ENCODE data around the gene PBX2. TPM values are rescaled to one million over a fixed set of nuclear protein-coding genes. Genes with fewer than 3 reads are reported as not detected.

The PBX2 gene
- polyA plus RNA-seq, 3 donors = 1.9 to 201 (median 4.0) TPM

DNA sequence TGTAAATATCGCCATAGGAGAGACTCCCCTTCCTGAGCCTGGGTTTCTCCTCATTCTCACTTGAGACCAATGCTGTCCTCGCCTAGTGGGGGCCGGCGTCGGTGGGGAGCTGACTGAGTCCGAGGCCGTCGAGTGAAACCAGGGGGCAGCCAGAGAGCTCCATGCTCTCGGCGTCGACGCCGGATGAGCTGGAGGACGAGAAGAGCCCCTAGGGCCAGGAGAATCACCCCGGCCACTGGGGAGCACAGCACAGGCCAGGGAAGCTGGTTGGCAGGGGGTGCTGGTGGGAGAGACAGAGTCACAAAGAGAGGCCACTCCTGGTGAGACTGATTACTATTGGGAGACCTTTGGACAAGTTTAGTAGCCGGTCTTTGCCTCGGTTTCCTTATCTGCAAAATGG lies 8.9 kb upstream of the PBX2 start:
- WGBS (ENCODE audit: insufficient coverage) = 93% methylated on average over 13 of the region's 17 CpGs
- peaks cover 0 to 3% (median 0%) of the 10 kb centered on the region in 7 donors for H3K9me3 Mint-ChIP-seq
- Histone ChIP-seq H4K20me1 (ENCODE audit: insufficient read depth, low read length) (no peaks in the 10 kb centered on the region), H3K27me3 (ENCODE audit: control insufficient read depth in 2 of 2, insufficient read depth in 2 of 2, low read length in 2 of 2) (no peaks in the 10 kb centered on the region), H3K9me3 (replicated peaks in 1 of 2; ENCODE audit: control insufficient read depth in 1 of 2, insufficient read depth in 1 of 2, low read length in 2 of 2) (no peaks in the 10 kb centered on the region), H3K4me2 (replicated peaks; ENCODE audit: extremely low read depth, low read length, poor library complexity, severe bottlenecking) (no peak overlapping the region), H2AFZ (ENCODE audit: insufficient read depth, low read depth, low read length, poor library complexity, severe bottlenecking) (no peak overlapping the region), H3K9ac (ENCODE audit: insufficient read depth, low read length, poor library complexity, severe bottlenecking) (no peak overlapping the region), H3K4me1 (ENCODE audit: control insufficient read depth in 1 of 2, insufficient read depth in 2 of 2, low read length in 2 of 2) (peaks cover 30 to 35% of the 10 kb centered on the region in 2 donors), H3K4me3 (replicated peaks in 1 of 3; ENCODE audit: low read depth in 2 of 3, low read length in 3 of 3) (no peak overlapping the region), H3K27ac (ENCODE audit: low read depth in 1 of 2, low read length in 2 of 2) (no peak overlapping the region), H3K79me2 (ENCODE audit: insufficient read depth, low read length) (peaks cover 10% of the 10 kb centered on the region), H3K36me3 (replicated peaks in 1 of 2; ENCODE audit: control insufficient read depth in 1 of 2, insufficient read depth in 2 of 2, low read length in 2 of 2) (no peaks in the 10 kb centered on the region)
- no peak for DNase-seq
- peaks cover 32% of the 10 kb centered on the region for H3K4me1 Mint-ChIP-seq
- H3K27ac Mint-ChIP-seq = peak overlapping the region in 2 of 7 donors; percentile 69 to 78
- intact Hi-C loops (cut with micrococcal nuclease) = loop anchor here in 1 of 2 donors (5.0 kb wide), 1 partner anchor 82 kb away; no protein-coding TSS in a partner anchor
- TF ChIP-seq, protein P1, sequence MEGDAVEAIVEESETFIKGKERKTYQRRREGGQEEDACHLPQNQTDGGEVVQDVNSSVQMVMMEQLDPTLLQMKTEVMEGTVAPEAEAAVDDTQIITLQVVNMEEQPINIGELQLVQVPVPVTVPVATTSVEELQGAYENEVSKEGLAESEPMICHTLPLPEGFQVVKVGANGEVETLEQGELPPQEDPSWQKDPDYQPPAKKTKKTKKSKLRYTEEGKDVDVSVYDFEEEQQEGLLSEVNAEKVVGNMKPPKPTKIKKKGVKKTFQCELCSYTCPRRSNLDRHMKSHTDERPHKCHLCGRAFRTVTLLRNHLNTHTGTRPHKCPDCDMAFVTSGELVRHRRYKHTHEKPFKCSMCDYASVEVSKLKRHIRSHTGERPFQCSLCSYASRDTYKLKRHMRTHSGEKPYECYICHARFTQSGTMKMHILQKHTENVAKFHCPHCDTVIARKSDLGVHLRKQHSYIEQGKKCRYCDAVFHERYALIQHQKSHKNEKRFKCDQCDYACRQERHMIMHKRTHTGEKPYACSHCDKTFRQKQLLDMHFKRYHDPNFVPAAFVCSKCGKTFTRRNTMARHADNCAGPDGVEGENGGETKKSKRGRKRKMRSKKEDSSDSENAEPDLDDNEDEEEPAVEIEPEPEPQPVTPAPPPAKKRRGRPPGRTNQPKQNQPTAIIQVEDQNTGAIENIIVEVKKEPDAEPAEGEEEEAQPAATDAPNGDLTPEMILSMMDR (IDR thresholded peaks at IDR 0.05) = no peak
- no peaks in the 10 kb centered on the region for H3K36me3 Mint-ChIP-seq
- H3K4me3 Mint-ChIP-seq = no peak overlapping the region
- H3K27me3 Mint-ChIP-seq (ENCODE audit: low read depth in 3 of 3) = peaks cover 1 to 17% (median 3%) of the 10 kb centered on the region in 3 donors

DNA sequence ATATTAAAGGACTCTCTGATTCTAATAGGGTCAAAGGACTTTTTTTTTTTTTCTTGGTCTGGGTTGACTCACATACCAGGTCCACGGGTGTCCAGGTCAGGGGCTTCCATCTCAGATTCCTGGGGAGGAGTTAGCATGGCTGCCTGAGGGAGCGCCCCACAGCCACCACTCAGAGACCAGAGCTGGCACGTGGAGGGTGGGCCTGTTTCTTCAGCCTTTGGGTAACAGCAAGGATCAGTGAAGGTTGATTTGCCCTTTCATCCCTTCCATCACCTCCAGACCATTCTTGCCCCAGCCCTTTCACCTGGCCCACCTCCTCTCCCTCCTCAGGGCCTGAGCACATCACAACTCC lies 8.3 kb upstream of the PBX2 start:
- Histone ChIP-seq H3K9me3 (replicated peaks in 1 of 2; ENCODE audit: control insufficient read depth in 1 of 2, insufficient read depth in 1 of 2, low read length in 2 of 2) (no peaks in the 10 kb centered on the region), H3K27me3 (ENCODE audit: control insufficient read depth in 2 of 2, insufficient read depth in 2 of 2, low read length in 2 of 2) (no peaks in the 10 kb centered on the region), H3K9ac (ENCODE audit: insufficient read depth, low read length, poor library complexity, severe bottlenecking) (no peak overlapping the region), H3K4me3 (replicated peaks in 1 of 3; ENCODE audit: low read depth in 2 of 3, low read length in 3 of 3) (no peak overlapping the region), H3K36me3 (replicated peaks in 1 of 2; ENCODE audit: control insufficient read depth in 1 of 2, insufficient read depth in 2 of 2, low read length in 2 of 2) (no peaks in the 10 kb centered on the region), H2AFZ (ENCODE audit: insufficient read depth, low read depth, low read length, poor library complexity, severe bottlenecking) (no peak overlapping the region), H3K4me2 (replicated peaks; ENCODE audit: extremely low read depth, low read length, poor library complexity, severe bottlenecking) (no peak overlapping the region), H3K27ac (ENCODE audit: low read depth in 1 of 2, low read length in 2 of 2) (no peak overlapping the region), H3K4me1 (ENCODE audit: control insufficient read depth in 1 of 2, insufficient read depth in 2 of 2, low read length in 2 of 2) (peaks cover 35 to 40% of the 10 kb centered on the region in 2 donors), H4K20me1 (ENCODE audit: insufficient read depth, low read length) (no peaks in the 10 kb centered on the region), H3K79me2 (ENCODE audit: insufficient read depth, low read length) (peaks cover 15% of the 10 kb centered on the region)
- peaks cover 37% of the 10 kb centered on the region for H3K4me1 Mint-ChIP-seq
- H3K27ac Mint-ChIP-seq = peak overlapping the region in 5 of 7 donors; percentile 40 to 100 (median 100)
- no CpG with 5 or more reads among the region's 3 CpGs for WGBS (ENCODE audit: insufficient coverage)
- TF ChIP-seq, protein P1 (IDR thresholded peaks at IDR 0.05) = no peak
- no peak overlapping the region for H3K4me3 Mint-ChIP-seq
- no peaks in the 10 kb centered on the region for H3K36me3 Mint-ChIP-seq
- intact Hi-C loops (cut with micrococcal nuclease) = loop anchor here in 1 of 2 donors (5.0 kb wide), 1 partner anchor 81 kb away; no protein-coding TSS in a partner anchor
- H3K9me3 Mint-ChIP-seq = peaks cover 0 to 3% (median 0%) of the 10 kb centered on the region in 7 donors
- no peak for DNase-seq
- peaks cover 0 to 15% (median 2%) of the 10 kb centered on the region in 3 donors for H3K27me3 Mint-ChIP-seq (ENCODE audit: low read depth in 3 of 3)
